ENCODE results near the gene LIPF. TPM values are rescaled to one million over a fixed set of nuclear protein-coding genes. Genes with fewer than 3 reads are reported as not detected.

Gene LIPF
- total RNA-seq, 1 experiment from 2014 or later = not detected

GRCh38 chr10:88616250-88616977 lies 47.8 kb upstream of the LIPF start:
- H3K4me1 ChIP-seq (ENCODE audit: control insufficient read depth in 1 of 2, insufficient read depth in 2 of 2, low read length in 2 of 2) = no peaks in the 10 kb centered on the region
- RAD21 ChIA-PET (ENCODE audit: low non-redundant PET in 1 of 2, low total read pairs in 2 of 2, uncharacterized antibody in 2 of 2, unreplicated experiment in 2 of 2) = no interaction called here
- intact Hi-C loops (cut with micrococcal nuclease) = no loop called here
- TF ChIP-seq RAD21 (IDR thresholded peaks at IDR 0.05; ENCODE audit: low read depth) (no peak), SIN3A (IDR thresholded peaks at IDR 0.05; ENCODE audit: low read depth) (no peak), EGR1 (IDR thresholded peaks at IDR 0.05; ENCODE audit: low read depth) (no peak), FOSL1 (IDR thresholded peaks at IDR 0.05; ENCODE audit: low read depth) (no peak), ZBTB33 (IDR thresholded peaks at IDR 0.05; ENCODE audit: extremely low read depth, insufficient replicate concordance, low read length) (no peak), JUND (IDR thresholded peaks at IDR 0.05) (no peak), POLR2A (IDR thresholded peaks at IDR 0.05; ENCODE audit: borderline replicate concordance, extremely low read depth, insufficient read depth, insufficient read length) (no peak), POLR2AphosphoS5 (IDR thresholded peaks at IDR 0.05; ENCODE audit: low read depth, low read length) (no peak), EZH2 (IDR thresholded peaks at IDR 0.05) (no peak), TCF7L2 (IDR thresholded peaks at IDR 0.05; ENCODE audit: borderline replicate concordance, extremely low read depth, insufficient read depth, insufficient read length) (no peak), SRF (IDR thresholded peaks at IDR 0.05; ENCODE audit: low read depth) (no peak), YY1 (IDR thresholded peaks at IDR 0.05; ENCODE audit: extremely low read depth, insufficient replicate concordance, low read depth, low read length) (no peak), REST (IDR thresholded peaks at IDR 0.05; ENCODE audit: low read depth) (no peak), ZFX (IDR thresholded peaks at IDR 0.05) (no peak), CTCF (IDR thresholded peaks at IDR 0.05 in 2 of 3, conservative IDR thresholded peaks at IDR 0.05 in 1 of 3; ENCODE audit: borderline replicate concordance in 1 of 3, insufficient read depth in 1 of 3, low read depth in 2 of 3, low read length in 2 of 3) (no peak), MAX (IDR thresholded peaks at IDR 0.05) (no peak), ATF3 (IDR thresholded peaks at IDR 0.05) (no peak), CEBPB (IDR thresholded peaks at IDR 0.05; ENCODE audit: low read depth) (no peak)
- no peak overlapping the region for H3K4me2 ChIP-seq (ENCODE audit: low read length)
- BruUV-seq (replicated peaks) = no TSS peak
- CTCF ChIA-PET = no interaction called here
- no peaks in the 10 kb centered on the region for H3K27me3 ChIP-seq (ENCODE audit: insufficient read depth, low read length)
- H3K4me3 ChIP-seq (replicated peaks in 1 of 2; ENCODE audit: low read depth in 1 of 2, low read length in 2 of 2) = no peak overlapping the region
- H3K27ac ChIP-seq (ENCODE audit: low read depth, low read length) = no peak overlapping the region
- DNase-seq (ENCODE audit: low read depth, low spot score) = no peak
- no peaks in the 10 kb centered on the region for H3K79me2 ChIP-seq (ENCODE audit: insufficient read depth, low read length)
- no peaks in the 10 kb centered on the region for H3K9me3 ChIP-seq (ENCODE audit: control insufficient read depth in 1 of 2, insufficient read depth in 1 of 2, low read depth in 1 of 2, low read length in 2 of 2)
- ATAC-seq = no peak
- no peak overlapping the region for H3K9ac ChIP-seq (ENCODE audit: low read length)
- peaks cover 5% of the 10 kb centered on the region; the same call in 1 of the 2 replicates for H3K9me2 ChIP-seq (ENCODE audit: insufficient read depth)
- POLR2A ChIA-PET = no interaction called here
- no peak overlapping the region for H2AFZ ChIP-seq (ENCODE audit: low read depth, low read length, poor library complexity, severe bottlenecking)
- H4K20me1 ChIP-seq (ENCODE audit: insufficient read depth) = no peaks in the 10 kb centered on the region
- no peaks in the 10 kb centered on the region for H3K36me3 ChIP-seq (ENCODE audit: control insufficient read depth in 1 of 2, insufficient read depth in 2 of 2, low read length in 2 of 2)

All from HCT116 (cell line).